Measurements from ENCODE around the gene VPS13C.

DNA sequence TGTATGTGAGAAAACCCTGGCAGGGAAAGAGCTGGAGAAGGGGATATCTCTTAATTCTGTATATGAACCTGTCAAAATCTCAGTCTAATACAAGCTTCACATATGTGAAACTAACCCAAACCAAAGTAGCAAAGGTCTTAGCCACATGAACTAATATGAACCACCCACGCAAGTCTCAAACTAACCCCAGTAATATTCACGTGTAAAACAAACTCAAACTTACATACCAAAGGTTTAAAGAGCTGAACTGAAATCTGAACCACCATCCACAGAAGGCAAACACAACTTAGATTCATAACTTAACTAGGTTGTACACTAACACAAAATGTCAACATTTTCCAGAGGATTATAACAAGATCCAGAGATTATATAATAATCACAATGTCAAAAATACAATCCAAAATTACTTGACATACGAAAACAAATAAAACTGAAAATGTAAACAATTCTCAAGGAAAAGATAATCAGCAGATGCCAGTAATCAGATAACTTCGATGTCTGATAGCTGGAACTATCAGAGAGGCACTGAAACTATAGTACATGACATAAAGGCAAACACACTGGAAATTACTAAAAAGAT, 64.1 kb downstream of the VPS13C start:
- TF ChIP-seq, protein P1, sequence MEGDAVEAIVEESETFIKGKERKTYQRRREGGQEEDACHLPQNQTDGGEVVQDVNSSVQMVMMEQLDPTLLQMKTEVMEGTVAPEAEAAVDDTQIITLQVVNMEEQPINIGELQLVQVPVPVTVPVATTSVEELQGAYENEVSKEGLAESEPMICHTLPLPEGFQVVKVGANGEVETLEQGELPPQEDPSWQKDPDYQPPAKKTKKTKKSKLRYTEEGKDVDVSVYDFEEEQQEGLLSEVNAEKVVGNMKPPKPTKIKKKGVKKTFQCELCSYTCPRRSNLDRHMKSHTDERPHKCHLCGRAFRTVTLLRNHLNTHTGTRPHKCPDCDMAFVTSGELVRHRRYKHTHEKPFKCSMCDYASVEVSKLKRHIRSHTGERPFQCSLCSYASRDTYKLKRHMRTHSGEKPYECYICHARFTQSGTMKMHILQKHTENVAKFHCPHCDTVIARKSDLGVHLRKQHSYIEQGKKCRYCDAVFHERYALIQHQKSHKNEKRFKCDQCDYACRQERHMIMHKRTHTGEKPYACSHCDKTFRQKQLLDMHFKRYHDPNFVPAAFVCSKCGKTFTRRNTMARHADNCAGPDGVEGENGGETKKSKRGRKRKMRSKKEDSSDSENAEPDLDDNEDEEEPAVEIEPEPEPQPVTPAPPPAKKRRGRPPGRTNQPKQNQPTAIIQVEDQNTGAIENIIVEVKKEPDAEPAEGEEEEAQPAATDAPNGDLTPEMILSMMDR (conservative IDR thresholded peaks at IDR 0.05; ENCODE audit: low read depth in 2 of 2): no peak
- TF ChIP-seq JUNB (IDR thresholded peaks at IDR 0.05; ENCODE audit: unreplicated experiment) (no peak), CREB1 (CRISPR knock-in tag; IDR thresholded peaks at IDR 0.05; ENCODE audit: low read depth) (no peak), EZH2 (IDR thresholded peaks at IDR 0.05; ENCODE audit: low read depth, unreplicated experiment) (no peak), ZNF331 (CRISPR knock-in tag; IDR thresholded peaks at IDR 0.05; ENCODE audit: low read depth) (no peak), STAT1 (IDR thresholded peaks at IDR 0.05; ENCODE audit: unreplicated experiment) (no peak), POLR2AphosphoS5 (IDR thresholded peaks at IDR 0.05; ENCODE audit: low read depth) (no peak)
- TF ChIP-seq, protein P2, sequence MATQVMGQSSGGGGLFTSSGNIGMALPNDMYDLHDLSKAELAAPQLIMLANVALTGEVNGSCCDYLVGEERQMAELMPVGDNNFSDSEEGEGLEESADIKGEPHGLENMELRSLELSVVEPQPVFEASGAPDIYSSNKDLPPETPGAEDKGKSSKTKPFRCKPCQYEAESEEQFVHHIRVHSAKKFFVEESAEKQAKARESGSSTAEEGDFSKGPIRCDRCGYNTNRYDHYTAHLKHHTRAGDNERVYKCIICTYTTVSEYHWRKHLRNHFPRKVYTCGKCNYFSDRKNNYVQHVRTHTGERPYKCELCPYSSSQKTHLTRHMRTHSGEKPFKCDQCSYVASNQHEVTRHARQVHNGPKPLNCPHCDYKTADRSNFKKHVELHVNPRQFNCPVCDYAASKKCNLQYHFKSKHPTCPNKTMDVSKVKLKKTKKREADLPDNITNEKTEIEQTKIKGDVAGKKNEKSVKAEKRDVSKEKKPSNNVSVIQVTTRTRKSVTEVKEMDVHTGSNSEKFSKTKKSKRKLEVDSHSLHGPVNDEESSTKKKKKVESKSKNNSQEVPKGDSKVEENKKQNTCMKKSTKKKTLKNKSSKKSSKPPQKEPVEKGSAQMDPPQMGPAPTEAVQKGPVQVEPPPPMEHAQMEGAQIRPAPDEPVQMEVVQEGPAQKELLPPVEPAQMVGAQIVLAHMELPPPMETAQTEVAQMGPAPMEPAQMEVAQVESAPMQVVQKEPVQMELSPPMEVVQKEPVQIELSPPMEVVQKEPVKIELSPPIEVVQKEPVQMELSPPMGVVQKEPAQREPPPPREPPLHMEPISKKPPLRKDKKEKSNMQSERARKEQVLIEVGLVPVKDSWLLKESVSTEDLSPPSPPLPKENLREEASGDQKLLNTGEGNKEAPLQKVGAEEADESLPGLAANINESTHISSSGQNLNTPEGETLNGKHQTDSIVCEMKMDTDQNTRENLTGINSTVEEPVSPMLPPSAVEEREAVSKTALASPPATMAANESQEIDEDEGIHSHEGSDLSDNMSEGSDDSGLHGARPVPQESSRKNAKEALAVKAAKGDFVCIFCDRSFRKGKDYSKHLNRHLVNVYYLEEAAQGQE (IDR thresholded peaks at IDR 0.05; ENCODE audit: unreplicated experiment): no peak

Data from GM23338 (cell line).